C4-2B (cell line): ENCODE data around the gene GPR37L1.

Experiments used
- H3K27ac ChIP-seq: fragments of 450-650 bp; 2 replicates; pipeline ENCODE4 v1.5.1; 2017
- ZFX ChIP-seq: fragments of 450-650 bp; IDR thresholded peaks from 2 replicates; pipeline ENCODE4 v1.6.1; 2017
- TF ChIP-seq, protein P1 (sequence below): fragments of 450-650 bp; conservative IDR thresholded peaks from 2 replicates; pipeline ENCODE4 v1.5.1; 2017; ENCODE audit warnings: mild to moderate bottlenecking

GPR37L1 gene

GRCh38 chr1:202125611-202126010, 2.9 kb downstream of the GPR37L1 start:
- TF ChIP-seq, protein P1, sequence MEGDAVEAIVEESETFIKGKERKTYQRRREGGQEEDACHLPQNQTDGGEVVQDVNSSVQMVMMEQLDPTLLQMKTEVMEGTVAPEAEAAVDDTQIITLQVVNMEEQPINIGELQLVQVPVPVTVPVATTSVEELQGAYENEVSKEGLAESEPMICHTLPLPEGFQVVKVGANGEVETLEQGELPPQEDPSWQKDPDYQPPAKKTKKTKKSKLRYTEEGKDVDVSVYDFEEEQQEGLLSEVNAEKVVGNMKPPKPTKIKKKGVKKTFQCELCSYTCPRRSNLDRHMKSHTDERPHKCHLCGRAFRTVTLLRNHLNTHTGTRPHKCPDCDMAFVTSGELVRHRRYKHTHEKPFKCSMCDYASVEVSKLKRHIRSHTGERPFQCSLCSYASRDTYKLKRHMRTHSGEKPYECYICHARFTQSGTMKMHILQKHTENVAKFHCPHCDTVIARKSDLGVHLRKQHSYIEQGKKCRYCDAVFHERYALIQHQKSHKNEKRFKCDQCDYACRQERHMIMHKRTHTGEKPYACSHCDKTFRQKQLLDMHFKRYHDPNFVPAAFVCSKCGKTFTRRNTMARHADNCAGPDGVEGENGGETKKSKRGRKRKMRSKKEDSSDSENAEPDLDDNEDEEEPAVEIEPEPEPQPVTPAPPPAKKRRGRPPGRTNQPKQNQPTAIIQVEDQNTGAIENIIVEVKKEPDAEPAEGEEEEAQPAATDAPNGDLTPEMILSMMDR: no peak
- no peak for TF ChIP-seq ZFX
- H3K27ac ChIP-seq: no peak overlapping the region

GRCh38 chr1:202126426-202126825, 3.7 kb downstream of the GPR37L1 start:
- no peak for TF ChIP-seq ZFX
- TF ChIP-seq, protein P1: no peak
- no peak overlapping the region for H3K27ac ChIP-seq

- no peak for TF ChIP-seq ZFX
- TF ChIP-seq, protein P1: no peak
- no peak overlapping the region for H3K27ac ChIP-seq
These were observed 4.3 kb downstream of the GPR37L1 start for GRCh38 chr1:202127061-202127460.

- TF ChIP-seq, protein P1: no peak
- TF ChIP-seq ZFX: no peak
- H3K27ac ChIP-seq: no peak overlapping the region
These were observed 5.3 kb downstream of the GPR37L1 start for GRCh38 chr1:202127836-202128622.

- no peak for TF ChIP-seq ZFX
- TF ChIP-seq, protein P1: no peak
- H3K27ac ChIP-seq: no peak overlapping the region
These were observed 7.0 kb downstream of the GPR37L1 start for GRCh38 chr1:202129453-202130296.

GRCh38 chr1:202130297-202130721, 7.6 kb downstream of the GPR37L1 start:
- no peak overlapping the region for H3K27ac ChIP-seq
- no peak for TF ChIP-seq ZFX
- TF ChIP-seq, protein P1: no peak
